Colonic mucosa (tissue), 4 donors: ENCODE measurements around the gene ZIC5. TPM values are rescaled to one million over a fixed set of nuclear protein-coding genes. Genes with fewer than 3 reads are reported as not detected.
A peak's percentile ranks its signal among the peaks of the same experiment; 100 is the strongest.
"Not testable (repeated sequence)": the region's sequence is repeated elsewhere in the genome, so short reads cannot be mapped to it uniquely, and the experiment has no call there.

ENCODE experiments used
- DNase-seq: peaks from one replicate; pipeline ENCODE4 v3.0.0-alpha.2; 2020
- H3K27ac ChIP-seq: fragments of 200-600 bp; one replicate; pipeline ENCODE4 v1.8.0; 2021
- H3K27me3 ChIP-seq: fragments of 200-600 bp; one replicate; pipeline ENCODE4 v1.8.0; 2021
- H3K36me3 ChIP-seq: fragments of 200-600 bp; one replicate; pipeline ENCODE4 v1.8.0; 2021
- H3K4me1 ChIP-seq: fragments of 200-600 bp; one replicate; pipeline ENCODE4 v1.8.0; 2021; ENCODE audit warnings: mild to moderate bottlenecking
- H3K4me3 ChIP-seq: fragments of 200-600 bp; one replicate; pipeline ENCODE4 v1.8.0; 2021
- H3K9ac ChIP-seq, 2 donors: one replicate each; pipeline ENCODE4 v1.7.0; 2013; ENCODE audit warnings: control low read depth in 2 of 2, low read depth in 2 of 2, low read length in 2 of 2
- H3K9me3 ChIP-seq: fragments of 200-600 bp; one replicate; pipeline ENCODE4 v1.8.0; 2021
- CTCF ChIP-seq: fragments of 200-600 bp; IDR thresholded peaks from one replicate; pipeline ENCODE4 v1.8.0; 2022; ENCODE audit warnings: antibody characterized with exemption, mild to moderate bottlenecking
- intact Hi-C: fragments of 100-400 bp; cut with DNase I; formaldehyde crosslinking; loops from one replicate; pipeline ENCODE4 v1.14.1; 2022
- total RNA-seq, 2 donors: library from RNA; stranded (reverse); fragmentation: NEBNext Ultra II Directional in 1 of 2; extraction: Animal tissue kit (Norgen Biotek cat#: 25700) in 1 of 2; gene quantifications; one replicate each; pipeline ENCODE4 v1.2.1, GENCODE V29; 2021
- donor health status: healthy.
- donor health status: DM: no; HTN: no; CAD: no.
- donor health status: DM: no; HTN: no; CAD: no.

ZIC5 gene
- total RNA-seq, 2 donors from 2014 or later = 0.10 TPM; not detected in 1

- no peak for DNase-seq
- no peak overlapping the region for H3K27ac ChIP-seq
- no peaks in the 10 kb centered on the region for H3K27me3 ChIP-seq
These were observed 23.9 kb downstream of the ZIC5 start for GRCh38 chr13:99947666-99948065.

GRCh38 chr13:99945515-99945914 is 26.1 kb downstream of the ZIC5 start:
- intact Hi-C loops, H3K9ac ChIP-seq, H3K27me3 ChIP-seq: not testable (repeated sequence)

More at GRCh38 chr13:99947666-99948065, 23.9 kb downstream of the ZIC5 start:
- TF ChIP-seq CTCF = no peak
- Histone ChIP-seq H3K4me3 (no peak overlapping the region), H3K4me1 (no peaks in the 10 kb centered on the region), H3K9me3 (no peaks in the 10 kb centered on the region), H3K36me3 (no peaks in the 10 kb centered on the region), H3K9ac (no peak overlapping the region)
- intact Hi-C loops = no loop called here

GRCh38 chr13:99944606-99945005 is 27.0 kb downstream of the ZIC5 start:
- DNase-seq = no peak
- intact Hi-C loops = no loop called here

More at GRCh38 chr13:99945515-99945914, 26.1 kb downstream of the ZIC5 start:
- H3K9me3 ChIP-seq, H3K4me3 ChIP-seq, DNase-seq, H3K36me3 ChIP-seq, H3K27ac ChIP-seq, H3K4me1 ChIP-seq: not testable (repeated sequence)

GRCh38 chr13:99944102-99944501 is 27.5 kb downstream of the ZIC5 start:
- intact Hi-C loops = no loop called here
- TF ChIP-seq CTCF = no peak
- no peaks in the 10 kb centered on the region for H3K27me3 ChIP-seq
- DNase-seq = no peak
- no peaks in the 10 kb centered on the region for H3K9me3 ChIP-seq
- H3K27ac ChIP-seq = no peak overlapping the region
- no peak overlapping the region for H3K9ac ChIP-seq
- H3K4me3 ChIP-seq = no peak overlapping the region
- no peaks in the 10 kb centered on the region for H3K4me1 ChIP-seq
- H3K36me3 ChIP-seq = no peaks in the 10 kb centered on the region

More at GRCh38 chr13:99944606-99945005, 27.0 kb downstream of the ZIC5 start:
- H3K9ac ChIP-seq = no peak overlapping the region
- H3K36me3 ChIP-seq = no peaks in the 10 kb centered on the region
- H3K4me3 ChIP-seq = no peak overlapping the region
- no peaks in the 10 kb centered on the region for H3K9me3 ChIP-seq
- H3K27ac ChIP-seq = no peak overlapping the region
- H3K27me3 ChIP-seq = no peaks in the 10 kb centered on the region
- TF ChIP-seq CTCF = no peak
- no peaks in the 10 kb centered on the region for H3K4me1 ChIP-seq

GRCh38 chr13:99941911-99942310 is 29.7 kb downstream of the ZIC5 start:
- Histone ChIP-seq H3K27me3 (no peaks in the 10 kb centered on the region), H3K9ac (no peak overlapping the region), H3K9me3 (no peaks in the 10 kb centered on the region), H3K36me3 (no peaks in the 10 kb centered on the region), H3K4me1 (no peaks in the 10 kb centered on the region), H3K27ac (no peak overlapping the region), H3K4me3 (no peak overlapping the region)
- no peak for DNase-seq
- TF ChIP-seq CTCF = no peak
- intact Hi-C loops = no loop called here

- H3K27me3 ChIP-seq = no peaks in the 10 kb centered on the region
- no peaks in the 10 kb centered on the region for H3K4me1 ChIP-seq
- intact Hi-C loops = no loop called here
- peak; percentile 83 for DNase-seq
- H3K36me3 ChIP-seq = no peaks in the 10 kb centered on the region
- no peak overlapping the region for H3K4me3 ChIP-seq
- no peaks in the 10 kb centered on the region for H3K9me3 ChIP-seq
- no peak overlapping the region for H3K27ac ChIP-seq
- no peak for TF ChIP-seq CTCF
- no peak overlapping the region for H3K9ac ChIP-seq
These were observed 30.5 kb downstream of the ZIC5 start for GRCh38 chr13:99941086-99941485.
